ENCODE data around the gene CAMK1D. TPM values are rescaled to one million over a fixed set of nuclear protein-coding genes. Genes with fewer than 3 reads are reported as not detected.

Gene CAMK1D
- total RNA-seq, 2 donors from 2014 or later: 4.8 to 14.5 TPM

- no peaks in the 10 kb centered on the region for H3K27me3 ChIP-seq (replicated peaks; ENCODE audit: insufficient read depth)
- no peak overlapping the region for H3K27ac ChIP-seq
- no peaks in the 10 kb centered on the region for H3K4me1 ChIP-seq (replicated peaks)
- H3K9me3 ChIP-seq: no peaks in the 10 kb centered on the region
- DNase-seq (ENCODE audit: low spot score): no peak
- intact Hi-C loops (cut with DNase I): no loop called here
- no peak overlapping the region for H3K4me3 ChIP-seq
- H3K36me3 ChIP-seq: no peaks in the 10 kb centered on the region
- no peak for TF ChIP-seq POLR2A (IDR thresholded peaks at IDR 0.05)
- TF ChIP-seq CTCF (IDR thresholded peaks at IDR 0.05): no peak
- TF ChIP-seq POLR2AphosphoS5 (IDR thresholded peaks at IDR 0.05): no peak
- WGBS: 85% methylated on average over 27 of the region's 27 CpGs
These were observed 489.9 kb downstream of the CAMK1D start for GRCh38 chr10:12838995-12839927.

- TF ChIP-seq CTCF (IDR thresholded peaks at IDR 0.05) (no peak), POLR2A (IDR thresholded peaks at IDR 0.05) (no peak), POLR2AphosphoS5 (IDR thresholded peaks at IDR 0.05) (no peak)
- Histone ChIP-seq H3K36me3 (no peaks in the 10 kb centered on the region), H3K4me1 (replicated peaks) (no peaks in the 10 kb centered on the region), H3K27me3 (replicated peaks; ENCODE audit: insufficient read depth) (no peaks in the 10 kb centered on the region), H3K27ac (no peak overlapping the region), H3K4me3 (no peak overlapping the region), H3K9me3 (no peaks in the 10 kb centered on the region)
- DNase-seq (ENCODE audit: low spot score): no peak
- WGBS: 60% methylated on average over 9 of the region's 9 CpGs
- intact Hi-C loops (cut with DNase I): no loop called here
These were observed 490.7 kb downstream of the CAMK1D start for GRCh38 chr10:12839941-12840611.

- no peak for DNase-seq (ENCODE audit: low spot score)
- Histone ChIP-seq H3K27me3 (replicated peaks; ENCODE audit: insufficient read depth) (no peaks in the 10 kb centered on the region), H3K4me1 (replicated peaks) (no peaks in the 10 kb centered on the region), H3K27ac (no peak overlapping the region), H3K9me3 (no peaks in the 10 kb centered on the region), H3K4me3 (no peak overlapping the region), H3K36me3 (no peaks in the 10 kb centered on the region)
- no peak for TF ChIP-seq POLR2A (IDR thresholded peaks at IDR 0.05)
- no peak for TF ChIP-seq CTCF (IDR thresholded peaks at IDR 0.05)
- no peak for TF ChIP-seq POLR2AphosphoS5 (IDR thresholded peaks at IDR 0.05)
- intact Hi-C loops (cut with DNase I): no loop called here
- 97% methylated on average over 10 of the region's 10 CpGs for WGBS
These were observed 492.1 kb downstream of the CAMK1D start for GRCh38 chr10:12841426-12841825.

GRCh38 chr10:12841826-12842225 is 492.5 kb downstream of the CAMK1D start:
- intact Hi-C loops (cut with DNase I): no loop called here
- no peak for TF ChIP-seq POLR2AphosphoS5 (IDR thresholded peaks at IDR 0.05)
- no peak for TF ChIP-seq CTCF (IDR thresholded peaks at IDR 0.05)
- TF ChIP-seq POLR2A (IDR thresholded peaks at IDR 0.05): no peak
- no peak for DNase-seq (ENCODE audit: low spot score)
- no peak overlapping the region for H3K4me3 ChIP-seq
- no peaks in the 10 kb centered on the region for H3K36me3 ChIP-seq
- H3K9me3 ChIP-seq: no peaks in the 10 kb centered on the region
- 89% methylated on average over 13 of the region's 13 CpGs for WGBS
- no peaks in the 10 kb centered on the region for H3K27me3 ChIP-seq (replicated peaks; ENCODE audit: insufficient read depth)
- H3K27ac ChIP-seq: no peak overlapping the region
- H3K4me1 ChIP-seq (replicated peaks): no peaks in the 10 kb centered on the region
